ENCODE data around the gene CDC42BPA.

GRCh38 chr1:227315629-227316346 is 2.5 kb downstream of the CDC42BPA start:
- TF ChIP-seq CTCF (IDR thresholded peaks at IDR 0.05; ENCODE audit: borderline replicate concordance, extremely low read depth, low read length, poor library complexity, severe bottlenecking) (no peak), EZH2 (IDR thresholded peaks at IDR 0.05; ENCODE audit: borderline replicate concordance, low read depth, low read length, severe bottlenecking) (no peak)
